ENCODE measurements around the gene RPL22. TPM values are rescaled to one million over a fixed set of nuclear protein-coding genes. Genes with fewer than 3 reads are reported as not detected.
A peak's percentile ranks its signal among the peaks of the same experiment; 100 is the strongest.

Gene RPL22
- polyA plus RNA-seq, 3 donors = 62.6 to 97.2 (median 65.6) TPM

- no peak for TF ChIP-seq CTCF (IDR thresholded peaks at IDR 0.05)
- Histone ChIP-seq H2AFZ (ENCODE audit: insufficient read depth, low read depth, low read length, poor library complexity, severe bottlenecking) (no peak overlapping the region), H3K4me3 (replicated peaks in 1 of 3; ENCODE audit: low read depth in 2 of 3, low read length in 3 of 3) (no peak overlapping the region), H3K9ac (ENCODE audit: insufficient read depth, low read length, poor library complexity, severe bottlenecking) (no peak overlapping the region), H3K27ac (ENCODE audit: low read depth in 1 of 2, low read length in 2 of 2) (no peak overlapping the region), H3K4me2 (replicated peaks; ENCODE audit: extremely low read depth, low read length, poor library complexity, severe bottlenecking) (no peak overlapping the region), H3K9me3 (replicated peaks in 1 of 2; ENCODE audit: control insufficient read depth in 1 of 2, insufficient read depth in 1 of 2, low read length in 2 of 2) (peaks cover 0 to 8% of the 10 kb centered on the region in 2 donors), H3K27me3 (ENCODE audit: control insufficient read depth in 2 of 2, insufficient read depth in 2 of 2, low read length in 2 of 2) (peaks cover 21 to 37% of the 10 kb centered on the region in 2 donors), H3K79me2 (ENCODE audit: insufficient read depth, low read length) (peaks cover 11% of the 10 kb centered on the region), H4K20me1 (ENCODE audit: insufficient read depth, low read length) (no peaks in the 10 kb centered on the region), H3K36me3 (replicated peaks in 1 of 2; ENCODE audit: control insufficient read depth in 1 of 2, insufficient read depth in 2 of 2, low read length in 2 of 2) (peaks cover 13 to 20% of the 10 kb centered on the region in 2 donors), H3K4me1 (ENCODE audit: control insufficient read depth in 1 of 2, insufficient read depth in 2 of 2, low read length in 2 of 2) (peaks cover 13 to 17% of the 10 kb centered on the region in 2 donors)
- DNase-seq = no peak
- WGBS (ENCODE audit: insufficient coverage) = 100% methylated on average over 2 of the region's 4 CpGs
- H3K9me3 Mint-ChIP-seq = peaks cover 0 to 16% (median 5%) of the 10 kb centered on the region in 7 donors
- no peak overlapping the region for H3K27ac Mint-ChIP-seq
- peaks cover 15 to 20% of the 10 kb centered on the region in 2 donors for H3K36me3 Mint-ChIP-seq
- H3K4me1 Mint-ChIP-seq = peaks cover 19% of the 10 kb centered on the region
- peak overlapping the region in 1 of 2 donors; percentile 46 for H3K4me3 Mint-ChIP-seq
- peaks cover 45 to 49% (median 47%) of the 10 kb centered on the region in 3 donors for H3K27me3 Mint-ChIP-seq (ENCODE audit: low read depth in 3 of 3)
- intact Hi-C loops (cut with micrococcal nuclease) = no loop called here
These were observed 37.7 kb upstream of the RPL22 start for GRCh38 chr1:6237093-6237492.

- TF ChIP-seq CTCF (IDR thresholded peaks at IDR 0.05) = no peak
- H3K27ac ChIP-seq (ENCODE audit: low read depth in 1 of 2, low read length in 2 of 2) = no peak overlapping the region
- H3K4me2 ChIP-seq (replicated peaks; ENCODE audit: extremely low read depth, low read length, poor library complexity, severe bottlenecking) = peak overlapping the region; percentile 86
- Mint-ChIP-seq H3K9me3 (peaks cover 0 to 6% (median 0%) of the 10 kb centered on the region in 7 donors), H3K27ac (peak overlapping the region in 1 of 7 donors; percentile 40), H3K4me1 (peaks cover 12% of the 10 kb centered on the region), H3K36me3 (peaks cover 23 to 38% of the 10 kb centered on the region in 2 donors), H3K27me3 (ENCODE audit: low read depth in 3 of 3) (peaks cover 27 to 31% (median 29%) of the 10 kb centered on the region in 3 donors), H3K4me3 (peak overlapping the region; percentile 85 to 92)
- peaks cover 12 to 19% of the 10 kb centered on the region in 2 donors for H3K27me3 ChIP-seq (ENCODE audit: control insufficient read depth in 2 of 2, insufficient read depth in 2 of 2, low read length in 2 of 2)
- peaks cover 13% of the 10 kb centered on the region in 2 donors for H3K4me1 ChIP-seq (ENCODE audit: control insufficient read depth in 1 of 2, insufficient read depth in 2 of 2, low read length in 2 of 2)
- H4K20me1 ChIP-seq (ENCODE audit: insufficient read depth, low read length) = no peaks in the 10 kb centered on the region
- peak overlapping the region; percentile 71 for H3K9ac ChIP-seq (ENCODE audit: insufficient read depth, low read length, poor library complexity, severe bottlenecking)
- H3K36me3 ChIP-seq (replicated peaks in 1 of 2; ENCODE audit: control insufficient read depth in 1 of 2, insufficient read depth in 2 of 2, low read length in 2 of 2) = peaks cover 21 to 38% of the 10 kb centered on the region in 2 donors
- no peak for DNase-seq
- peaks cover 11% of the 10 kb centered on the region for H3K79me2 ChIP-seq (ENCODE audit: insufficient read depth, low read length)
- H3K9me3 ChIP-seq (replicated peaks in 1 of 2; ENCODE audit: control insufficient read depth in 1 of 2, insufficient read depth in 1 of 2, low read length in 2 of 2) = no peaks in the 10 kb centered on the region
- intact Hi-C loops (cut with micrococcal nuclease) = loop anchor here (2.0 kb wide), 2 partner anchors 34 to 36 kb away; partner anchors contain the start of gene RPL22 (in 1 of the 2)
- H2AFZ ChIP-seq (ENCODE audit: insufficient read depth, low read depth, low read length, poor library complexity, severe bottlenecking) = peak overlapping the region; percentile 75
- under 1% methylated on average over 29 of the region's 30 CpGs for WGBS (ENCODE audit: insufficient coverage)
- peak overlapping the region; percentile 57 to 81 (median 64) for H3K4me3 ChIP-seq (replicated peaks in 1 of 3; ENCODE audit: low read depth in 2 of 3, low read length in 3 of 3)
These were observed 35.9 kb upstream of the RPL22 start for GRCh38 chr1:6235296-6235677.
